GM18508 (cell line): ENCODE data around the gene COBLL1.

ENCODE experiments used
- ATAC-seq: cut with Tn5 transposase; IDR thresholded peaks from one replicate; pipeline ENCODE4 v1.9.1; 2021; ENCODE audit warnings: moderate number of reproducible peaks; ENCODE audit not compliant: insufficient read depth, unreplicated experiment

The COBLL1 gene

DNA sequence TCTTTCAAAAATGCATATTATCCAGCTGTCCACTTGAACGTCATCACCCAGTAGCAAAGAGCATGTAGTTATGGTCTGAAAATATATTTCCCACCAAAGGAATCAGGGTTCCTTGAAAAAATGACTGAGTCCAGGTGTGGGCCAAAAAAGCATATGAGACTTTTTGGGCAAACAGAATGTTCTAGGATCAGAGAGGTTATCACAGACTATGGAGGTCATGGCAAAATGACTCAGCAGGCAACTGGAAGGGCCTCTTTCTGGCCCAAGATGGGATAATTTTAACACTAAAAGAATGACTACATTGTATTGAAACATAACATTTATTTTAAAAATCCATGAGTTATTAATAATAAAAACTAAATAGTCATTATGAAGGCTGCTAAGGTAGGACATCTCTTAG is 77.1 kb downstream of the COBLL1 start:
- no peak for ATAC-seq

GRCh38 chr2:164763431-164763830 is 78.2 kb downstream of the COBLL1 start:
- ATAC-seq, result no peak

GRCh38 chr2:164761737-164762460 is 79.7 kb downstream of the COBLL1 start:
- ATAC-seq, result no peak

DNA sequence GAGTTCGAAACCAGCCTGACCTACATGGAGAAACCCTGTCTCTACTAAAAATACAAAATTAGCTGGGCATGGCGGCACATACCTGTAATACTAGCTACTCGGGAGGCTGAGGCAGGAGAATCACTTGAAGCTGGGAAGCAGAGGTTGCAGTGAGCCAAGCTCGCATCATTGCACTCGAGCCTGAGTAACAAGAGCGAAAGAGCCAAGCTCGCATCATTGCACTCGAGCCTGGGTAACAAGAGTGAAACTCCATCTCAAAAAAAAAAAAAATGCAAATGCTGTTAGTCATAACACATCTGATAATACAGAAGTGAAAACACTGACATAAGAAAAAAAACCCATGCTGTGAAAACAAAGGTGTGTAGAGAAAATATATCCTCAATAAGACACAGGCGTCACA is 80.4 kb downstream of the COBLL1 start:
- ATAC-seq, result peak; percentile 100

- ATAC-seq, result no peak
Observed at GRCh38 chr2:164760179-164760578, 81.4 kb downstream of the COBLL1 start.

- no peak for ATAC-seq
Observed at GRCh38 chr2:164757934-164758695, 83.5 kb downstream of the COBLL1 start.

DNA sequence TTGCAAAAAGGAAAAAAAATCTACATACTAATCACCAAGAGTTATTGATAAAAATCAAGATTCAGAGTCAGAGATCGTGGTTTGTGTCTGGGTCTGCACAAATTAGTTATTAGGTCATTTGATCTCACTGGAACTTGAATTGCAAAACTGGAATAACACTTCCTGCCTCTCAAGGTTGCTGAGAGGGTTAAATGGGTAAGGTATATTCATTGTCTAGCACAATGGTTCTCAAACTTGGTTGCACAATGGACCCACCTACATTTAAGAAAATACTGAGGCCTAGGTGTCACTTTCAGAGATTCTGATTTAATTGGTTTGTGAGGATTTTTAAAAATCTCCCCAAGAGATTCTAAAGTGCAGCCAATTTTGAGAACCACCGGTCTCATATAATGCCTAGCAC is 84.8 kb downstream of the COBLL1 start:
- ATAC-seq, result no peak

- ATAC-seq, result no peak
Observed at GRCh38 chr2:164755952-164756351, 85.7 kb downstream of the COBLL1 start.

- ATAC-seq, result no peak
Observed at GRCh38 chr2:164754157-164755093, 87.2 kb downstream of the COBLL1 start.

GRCh38 chr2:164752956-164753355 is 88.7 kb downstream of the COBLL1 start:
- ATAC-seq, result no peak

DNA sequence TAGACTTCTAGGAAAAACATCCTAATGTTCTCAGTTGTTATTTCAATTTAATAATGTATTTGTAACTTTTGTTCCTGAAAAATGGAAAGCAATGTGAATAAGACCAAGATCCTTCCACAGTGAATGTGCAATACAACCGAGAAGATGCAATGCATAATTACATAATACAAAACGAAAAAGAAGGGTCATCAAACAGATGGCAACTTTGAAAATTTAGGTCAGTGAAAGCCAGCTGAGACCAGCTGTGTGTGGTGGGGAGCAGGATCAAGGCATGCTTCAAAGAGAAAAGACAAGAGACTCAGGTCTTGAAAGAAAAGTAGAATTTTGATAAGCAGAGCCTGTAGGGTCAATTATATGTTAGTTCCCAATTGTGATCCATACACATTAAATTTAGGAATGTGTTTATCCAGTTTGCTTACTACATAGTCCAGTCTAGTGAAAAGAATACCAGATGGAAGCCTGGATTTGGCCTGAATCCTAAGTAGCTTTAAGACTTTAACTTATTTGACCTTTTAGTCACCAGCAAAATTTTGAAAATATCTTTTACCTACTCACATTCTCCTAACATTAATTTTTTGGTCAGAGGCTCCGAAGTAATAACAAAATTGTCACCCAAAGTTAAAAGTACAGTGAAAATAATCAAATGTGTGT is 93.7 kb downstream of the COBLL1 start:
- ATAC-seq, result no peak

GRCh38 chr2:164747140-164747539 is 94.5 kb downstream of the COBLL1 start:
- no peak for ATAC-seq

DNA sequence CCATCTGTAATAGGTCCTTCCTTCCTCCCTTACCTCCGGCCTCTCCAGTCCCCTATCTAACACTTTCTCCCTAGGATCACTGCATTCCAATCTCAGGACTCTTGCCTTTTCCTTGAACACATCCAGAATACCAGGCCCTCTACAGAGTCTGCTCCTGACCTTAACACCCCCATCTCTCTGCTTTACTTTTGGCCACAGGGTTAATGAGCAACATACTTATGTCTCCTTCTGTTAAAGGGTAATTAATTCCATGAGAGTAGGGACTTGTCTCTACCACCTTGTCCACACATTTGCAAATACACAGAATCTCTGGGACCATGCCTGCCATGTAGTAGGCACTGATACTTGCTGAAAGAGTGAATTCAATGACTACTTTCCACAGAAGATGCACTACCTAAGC is 94.9 kb downstream of the COBLL1 start:
- no peak for ATAC-seq

DNA sequence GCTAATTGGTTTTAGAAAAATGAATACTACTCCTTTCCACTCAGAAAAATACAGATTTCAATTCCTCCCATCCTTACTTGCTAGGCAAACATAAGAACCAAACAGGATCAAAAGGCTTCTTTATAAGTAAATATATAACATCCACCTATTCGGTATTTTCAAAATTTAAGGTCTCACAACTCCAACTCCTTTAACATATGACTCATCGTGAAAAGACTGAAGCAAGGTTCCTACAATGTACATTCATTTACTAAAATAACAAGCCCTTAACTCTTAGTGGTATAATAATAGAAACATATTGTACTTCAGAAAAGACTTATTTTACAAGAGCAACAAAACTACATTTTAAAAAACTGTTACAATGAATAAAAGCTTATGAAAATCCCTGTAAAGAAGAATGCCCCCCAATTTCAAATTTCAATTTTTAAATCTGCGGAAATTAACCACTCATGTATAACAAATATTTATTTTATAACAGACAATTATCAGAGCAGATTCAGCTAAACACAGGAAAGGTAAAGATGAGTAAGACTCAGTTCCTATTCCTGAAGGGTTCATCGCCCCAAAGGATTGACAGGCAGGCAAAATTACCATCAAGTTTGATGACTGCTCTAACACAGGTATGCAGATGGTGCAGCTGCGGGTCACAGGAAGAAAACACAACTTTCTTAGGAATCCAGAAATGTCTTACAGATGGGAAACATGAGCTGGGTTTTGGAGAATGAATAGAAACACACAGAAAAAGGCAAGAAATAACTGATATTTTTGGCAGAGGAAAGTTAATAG is 96.4 kb downstream of the COBLL1 start:
- no peak for ATAC-seq

- no peak for ATAC-seq
Observed at GRCh38 chr2:164742738-164743317, 98.8 kb downstream of the COBLL1 start.

DNA sequence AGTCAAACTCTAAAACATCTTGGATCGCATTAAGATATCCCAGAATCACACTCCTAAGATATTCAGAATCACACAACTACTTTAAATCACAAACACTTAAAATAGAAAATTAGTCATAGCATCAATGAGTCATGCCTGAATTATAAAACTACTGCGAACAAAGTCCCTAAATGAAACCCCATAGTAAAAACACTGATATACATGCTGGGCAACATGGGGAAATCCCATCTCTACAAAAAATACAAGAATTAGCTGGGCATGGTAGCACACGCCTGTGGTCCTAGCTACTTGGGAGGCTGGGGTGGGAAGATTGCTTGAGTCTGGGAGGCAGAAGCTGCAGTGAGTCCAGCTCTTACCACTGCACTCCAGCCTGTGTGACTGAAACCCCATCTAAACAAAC is 101.7 kb downstream of the COBLL1 start:
- no peak for ATAC-seq

DNA sequence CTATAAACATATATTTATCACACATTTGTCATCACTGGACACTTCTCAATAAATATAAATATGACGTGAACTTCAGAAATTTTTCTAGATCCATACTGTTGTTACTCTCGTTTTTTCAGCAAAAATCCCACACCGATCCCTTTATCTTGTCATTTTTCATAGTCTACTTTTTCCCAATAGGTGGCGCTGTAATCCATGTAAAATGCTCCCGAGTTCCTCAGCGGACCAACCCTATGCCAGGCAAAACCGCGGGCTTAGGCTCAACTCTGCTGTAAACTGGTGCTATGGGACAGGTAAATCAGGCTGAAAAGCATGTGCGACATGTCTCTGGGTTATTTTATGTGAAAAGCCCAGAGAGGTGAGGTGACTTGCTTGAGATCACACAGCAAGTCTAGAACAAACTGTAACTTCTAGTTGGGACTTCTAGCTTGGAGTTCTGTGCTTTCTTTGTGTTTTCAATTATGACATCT is 104.0 kb downstream of the COBLL1 start:
- ATAC-seq, result peak; percentile 52

GRCh38 chr2:164735309-164735919 is 106.2 kb downstream of the COBLL1 start:
- no peak for ATAC-seq

- no peak for ATAC-seq
Observed at GRCh38 chr2:164734196-164734595, 107.4 kb downstream of the COBLL1 start.
